Lung (tissue), 12 donors: ENCODE data around the gene CD300H. TPM values are rescaled to one million over a fixed set of nuclear protein-coding genes. Genes with fewer than 3 reads are reported as not detected.

ENCODE experiments used
- ATAC-seq: fragments of 200-7000 bp; cut with Tn5 transposase; one replicate; pipeline ENCODE4 v1.9.1; 2020; ENCODE audit warnings: moderate number of reproducible peaks; ENCODE audit not compliant: insufficient read depth, low FRiP score
- DNase-seq, 3 donors: peaks; one replicate each; pipeline ENCODE4 v3.0.0-alpha.2; 2013 to 2017
- H3K27ac ChIP-seq, 2 donors: one replicate each; pipeline ENCODE4 v1.5.1; 2013; ENCODE audit warnings: mild to moderate bottlenecking in 2 of 2, moderate library complexity in 2 of 2, control low read depth in 1 of 2, inconsistent platforms in 1 of 2, low read depth in 1 of 2, low read length in 1 of 2
- H3K27me3 ChIP-seq, 3 donors: one replicate each; pipeline ENCODE4 v1.5.1; 2013; ENCODE audit warnings: low read length in 2 of 3; ENCODE audit not compliant: control insufficient read depth in 3 of 3, insufficient read depth in 3 of 3
- H3K36me3 ChIP-seq, 4 donors: one replicate each; pipeline ENCODE4 v1.5.1; 2013; ENCODE audit warnings: low read length in 4 of 4, mild to moderate bottlenecking in 1 of 4, moderate library complexity in 1 of 4; ENCODE audit not compliant: control insufficient read depth in 4 of 4, insufficient read depth in 4 of 4
- H3K4me1 ChIP-seq, 5 donors: one replicate each; pipeline ENCODE4 v1.5.1; 2013; ENCODE audit warnings: low read length in 5 of 5, mild to moderate bottlenecking in 2 of 5, moderate library complexity in 1 of 5; ENCODE audit not compliant: control insufficient read depth in 5 of 5, insufficient read depth in 5 of 5
- H3K4me3 ChIP-seq: one replicate; pipeline ENCODE4 v1.5.1; 2013; ENCODE audit warnings: mild to moderate bottlenecking, control low read depth, moderate library complexity
- H3K9ac ChIP-seq, 2 donors: one replicate each; pipeline ENCODE4 v1.5.1; 2013; ENCODE audit warnings: low read length in 2 of 2, control low read depth in 1 of 2; ENCODE audit not compliant: insufficient read depth in 1 of 2
- H3K9me3 ChIP-seq, 4 donors: one replicate each; pipeline ENCODE4 v1.5.1; 2013; ENCODE audit warnings: low read length in 3 of 4, mild to moderate bottlenecking in 1 of 4, moderate library complexity in 1 of 4; ENCODE audit not compliant: control insufficient read depth in 4 of 4, insufficient read depth in 3 of 4
- CTCF ChIP-seq: IDR thresholded peaks from 2 replicates; pipeline ENCODE4 v1.5.1; 2012; ENCODE audit warnings: mild to moderate bottlenecking; ENCODE audit errors: control extremely low read depth, extremely low read depth
- WGBS, 2 donors: extraction: QIAGEN DNeasy Blood & Tissue Kit; methylation state at CpG; one replicate each; pipeline ENCODE4 v1.1.7; 2013; 5-methylcytosine and 5-hydroxymethylcytosine counted together
- polyA plus RNA-seq, 2 donors: library from polyadenylated mRNA; stranded (reverse); fragments of 200-250 nt; gene quantifications; one replicate each; pipeline ENCODE4 v1.2.1, GENCODE V29; 2013
- total RNA-seq, 2 donors: library from RNA; depleted of rRNA in 1 of 2; stranded (reverse); fragments of >200 nt in 1 of 2; gene quantifications; one replicate each; pipeline ENCODE4 v1.2.1, GENCODE V29; 2014 to 2021
- donor health status: control.
- donor health status: control.
- donor health status: Bipolar disorder and iron deficiency.
- donor health status: healthy.
- donor health status: DM: yes; HTN: yes; CAD: no.

The CD300H gene
- total and polyA plus RNA-seq, 4 donors: 1.1 to 11.9 (median 3.4) TPM; not detected in 1

GRCh38 chr17:74547264-74547663 is 20.0 kb downstream of the CD300H start:
- TF ChIP-seq CTCF: no peak
- H3K27ac ChIP-seq: no peak overlapping the region
- H3K4me3 ChIP-seq: no peak overlapping the region
- no peaks in the 10 kb centered on the region for H3K36me3 ChIP-seq
- H3K4me1 ChIP-seq: no peaks in the 10 kb centered on the region
- no peaks in the 10 kb centered on the region for H3K9me3 ChIP-seq
- 89 to 96% methylated on average over 7 of the region's 7 CpGs for WGBS, 2 donors
- no peak overlapping the region for H3K9ac ChIP-seq
- DNase-seq (no peak), ATAC-seq (no peak)
- no peaks in the 10 kb centered on the region for H3K27me3 ChIP-seq

GRCh38 chr17:74546586-74546985 is 20.7 kb downstream of the CD300H start:
- Histone ChIP-seq H3K4me1 (no peaks in the 10 kb centered on the region), H3K27ac (no peak overlapping the region), H3K36me3 (no peaks in the 10 kb centered on the region), H3K27me3 (peaks cover 0 to 2% (median 0%) of the 10 kb centered on the region in 3 donors), H3K9ac (no peak overlapping the region), H3K9me3 (no peaks in the 10 kb centered on the region), H3K4me3 (no peak overlapping the region)
- 86 to 95% methylated on average over 7 of the region's 7 CpGs for WGBS, 2 donors
- ATAC-seq (no peak), DNase-seq (no peak)
- no peak for TF ChIP-seq CTCF

- 25 to 49% methylated on average over 5 of the region's 5 CpGs for WGBS, 2 donors
- DNase-seq: no peak
- Histone ChIP-seq H3K27ac (peak within 1 kb of the TSS in 1 of 2 donors; percentile 62), H3K4me1 (no peaks in the 10 kb centered on the region), H3K4me3 (no peak within 1 kb of the TSS), H3K27me3 (peaks cover 0 to 2% (median 0%) of the 10 kb centered on the region in 3 donors), H3K9me3 (no peaks in the 10 kb centered on the region), H3K9ac (no peak within 1 kb of the TSS), H3K36me3 (no peaks in the 10 kb centered on the region)
- TF ChIP-seq CTCF: no peak
- ATAC-seq: peak; percentile 55
Measured at GRCh38 chr17:74545843-74546230, 21.5 kb downstream of the CD300H start, which contains the start of gene CD300C. CD300C (minus strand) TSS chr17:74546115; CDS start chr17:74545782, 333 bp downstream.
